HG03469 (cell line): ENCODE data around the gene PHC2.

ENCODE experiments used
- ATAC-seq: cut with Tn5 transposase; IDR thresholded peaks from one replicate; pipeline ENCODE4 v1.9.1; 2021; ENCODE audit warnings: mild to moderate bottlenecking, moderate library complexity, moderate number of reproducible peaks; ENCODE audit not compliant: unreplicated experiment

Gene PHC2

DNA sequence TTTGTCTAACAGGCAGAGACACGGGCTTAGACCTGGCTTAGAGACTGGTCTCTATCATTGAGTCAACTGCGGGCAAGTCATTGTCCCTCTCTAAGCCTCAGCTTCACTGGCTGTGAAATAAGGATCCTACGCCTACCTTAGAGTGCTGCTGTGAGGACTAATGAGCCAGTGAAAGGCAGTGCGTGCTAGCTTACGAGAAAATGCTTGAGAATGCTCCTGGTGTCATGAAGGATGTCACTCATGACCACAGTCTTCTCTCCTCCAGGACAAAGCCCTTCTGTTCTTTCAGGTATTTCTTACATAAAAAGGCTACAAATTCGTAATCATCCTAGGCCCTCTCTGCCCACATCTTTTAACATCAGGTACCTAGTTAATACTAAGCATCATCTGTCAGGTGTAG lies 93.5 kb downstream of the PHC2 start:
- no peak for ATAC-seq

DNA sequence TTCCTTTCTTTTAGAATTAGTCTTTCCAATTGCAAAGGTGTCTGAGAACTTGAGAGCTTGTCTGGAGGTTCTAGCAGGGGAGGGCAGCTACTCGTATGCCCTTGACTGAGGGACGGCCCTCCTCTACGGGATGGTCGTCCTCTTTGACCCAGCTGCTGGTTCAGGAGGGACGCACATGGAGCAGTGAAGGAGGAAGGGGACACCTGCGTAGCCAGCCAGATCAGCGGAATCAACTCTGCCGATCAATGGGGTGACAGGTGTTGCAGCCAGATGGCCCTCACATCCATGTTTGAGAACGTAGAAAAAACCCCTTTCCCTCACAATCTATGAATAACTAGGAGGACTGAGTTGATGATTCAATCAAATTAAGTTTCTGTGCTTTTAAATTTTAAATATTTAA lies 94.3 kb downstream of the PHC2 start:
- no peak for ATAC-seq

DNA sequence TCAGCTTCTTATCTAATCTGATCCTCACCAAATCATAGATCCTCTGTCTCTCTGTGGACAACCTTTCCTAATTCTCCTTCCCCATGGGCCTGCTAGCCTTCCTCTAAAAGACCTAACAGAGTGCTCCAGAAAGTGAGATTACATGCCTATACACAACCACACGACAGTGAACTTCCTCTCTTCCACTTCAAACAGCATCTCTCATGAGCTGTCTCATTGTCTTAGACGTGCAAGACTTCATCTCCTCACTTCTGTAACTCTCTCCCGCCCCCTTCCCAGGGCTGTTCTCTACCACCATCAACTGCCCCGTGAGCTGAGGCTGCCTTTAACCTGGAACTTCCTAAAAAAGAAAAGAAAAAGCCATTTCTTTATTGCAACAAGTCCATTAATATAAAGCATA lies 95.9 kb downstream of the PHC2 start:
- ATAC-seq, result no peak

DNA sequence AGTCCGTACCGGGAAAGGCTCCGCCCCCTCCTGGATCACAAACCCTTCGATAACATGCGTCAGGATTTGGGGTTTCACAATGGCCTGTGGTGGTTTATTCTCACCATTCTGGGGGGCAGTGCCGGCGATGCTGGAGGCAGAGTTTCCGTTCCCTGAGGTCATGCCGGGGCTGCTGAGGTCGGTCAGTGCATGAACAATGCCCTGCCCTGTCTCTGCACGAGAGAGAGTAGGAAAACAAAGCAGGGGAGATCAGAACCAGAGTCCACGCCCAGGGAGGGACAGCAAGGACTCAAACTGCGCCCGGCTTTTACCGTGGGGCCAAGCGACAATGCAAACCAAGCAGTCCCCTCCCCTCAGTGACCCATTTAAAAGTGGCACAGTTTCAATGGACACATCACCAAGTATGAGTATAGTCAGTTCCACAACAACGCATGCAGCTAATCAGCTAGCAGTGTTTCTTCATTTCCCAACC lies 96.8 kb downstream of the PHC2 start:
- ATAC-seq, result no peak

DNA sequence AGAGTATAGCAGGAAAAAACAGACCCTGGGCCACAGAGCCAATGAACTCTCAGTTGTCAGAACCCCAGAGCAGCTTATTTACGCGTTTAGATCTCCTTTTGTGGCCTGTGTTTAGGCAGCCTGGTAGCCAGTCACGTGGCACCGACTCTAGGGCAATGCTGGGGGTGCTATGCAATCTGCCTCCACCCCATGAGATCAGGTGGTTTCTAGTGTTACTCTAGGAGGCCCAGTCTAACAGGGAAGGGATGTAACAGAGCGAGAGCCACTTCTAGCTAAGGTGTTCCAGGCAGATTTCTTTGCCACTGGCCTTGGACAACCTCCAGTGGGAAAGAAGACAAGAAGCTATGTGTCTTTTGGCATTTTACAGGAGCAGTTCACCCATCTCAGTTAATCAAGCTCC lies 98.0 kb downstream of the PHC2 start:
- ATAC-seq, result no peak

DNA sequence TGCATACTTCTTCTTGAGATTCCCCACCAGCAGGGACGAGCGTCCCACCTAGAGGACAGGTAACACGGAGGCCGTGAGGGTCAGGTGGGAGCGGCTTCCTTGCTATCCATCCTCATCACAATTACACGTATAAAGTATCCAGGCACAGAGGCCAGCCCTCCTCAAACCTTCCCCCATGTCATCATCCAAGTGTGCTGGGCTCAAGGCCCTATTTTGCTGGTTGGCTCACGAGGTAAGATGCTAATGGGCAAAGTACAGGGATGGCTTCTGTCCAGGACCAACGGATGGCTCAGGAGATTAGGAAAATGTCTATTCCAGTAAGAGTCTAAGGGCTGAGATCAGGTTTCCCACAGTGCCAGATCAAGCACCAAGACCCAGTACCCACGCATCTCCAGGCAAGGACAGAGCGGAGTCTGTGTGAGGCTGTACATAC lies 98.5 kb downstream of the PHC2 start:
- ATAC-seq, result no peak

DNA sequence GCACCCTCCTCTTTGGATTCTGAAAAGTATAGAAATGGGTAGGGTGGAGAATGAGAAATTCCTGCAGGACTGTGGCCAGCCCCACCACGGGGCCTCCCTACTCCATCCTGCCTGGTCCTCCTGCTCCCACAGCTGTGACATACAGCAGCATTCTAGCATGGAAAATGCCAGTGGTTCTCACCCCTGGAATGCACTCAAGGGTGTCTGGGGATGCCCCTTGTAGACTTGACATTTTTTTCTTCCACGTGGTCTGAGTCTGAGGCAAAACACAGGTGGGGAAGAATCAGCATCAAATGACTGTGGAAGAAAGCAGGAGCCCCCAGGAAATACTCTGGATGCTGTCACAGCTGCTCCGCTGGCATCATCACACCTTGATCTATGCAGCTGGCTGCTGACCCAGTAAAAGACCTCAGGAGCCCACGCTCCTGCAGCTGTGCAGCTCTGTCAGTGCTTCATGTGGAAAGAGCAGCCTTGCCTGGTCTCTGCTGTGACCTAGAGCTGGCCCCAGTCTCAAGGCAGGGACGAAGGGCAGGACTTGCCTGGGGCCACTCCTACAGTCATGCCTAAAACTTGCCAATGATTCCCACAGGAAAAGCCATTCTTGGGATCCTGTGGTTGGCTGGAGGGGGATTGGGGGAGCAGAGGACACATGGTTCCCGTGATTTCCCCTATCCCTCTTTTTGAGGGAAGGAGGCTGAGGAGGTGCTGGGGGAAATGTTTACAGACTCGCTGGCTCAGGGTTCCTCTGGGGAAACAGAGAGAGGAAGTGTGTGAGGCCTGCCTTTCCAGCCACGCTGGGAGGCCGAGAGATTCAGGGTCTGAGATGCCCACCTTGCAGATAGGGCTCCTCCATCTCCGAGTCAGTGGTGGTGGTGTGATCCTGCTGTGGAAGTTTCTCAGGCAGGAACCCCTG lies 99.2 kb downstream of the PHC2 start:
- no peak for ATAC-seq

DNA sequence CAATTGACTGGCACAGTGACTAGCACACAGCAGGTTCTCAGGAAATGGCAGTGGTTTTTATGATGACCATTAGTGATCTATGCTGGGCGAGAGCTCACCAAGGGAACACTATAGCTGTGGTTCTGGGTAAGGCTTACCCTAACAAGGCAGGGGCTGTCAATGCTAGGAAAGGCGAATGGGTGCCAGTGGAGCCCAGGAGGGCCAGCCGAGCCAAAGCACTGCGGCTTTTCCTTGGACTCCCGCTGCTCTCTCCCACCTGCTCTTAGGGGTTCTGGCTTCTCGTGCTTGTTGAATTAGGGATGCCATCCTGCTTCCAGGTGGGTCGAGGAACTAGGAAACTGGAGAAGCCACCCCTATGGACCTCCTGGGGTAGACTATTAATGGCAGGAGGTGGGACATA lies 100.0 kb downstream of the PHC2 start:
- ATAC-seq, result no peak

DNA sequence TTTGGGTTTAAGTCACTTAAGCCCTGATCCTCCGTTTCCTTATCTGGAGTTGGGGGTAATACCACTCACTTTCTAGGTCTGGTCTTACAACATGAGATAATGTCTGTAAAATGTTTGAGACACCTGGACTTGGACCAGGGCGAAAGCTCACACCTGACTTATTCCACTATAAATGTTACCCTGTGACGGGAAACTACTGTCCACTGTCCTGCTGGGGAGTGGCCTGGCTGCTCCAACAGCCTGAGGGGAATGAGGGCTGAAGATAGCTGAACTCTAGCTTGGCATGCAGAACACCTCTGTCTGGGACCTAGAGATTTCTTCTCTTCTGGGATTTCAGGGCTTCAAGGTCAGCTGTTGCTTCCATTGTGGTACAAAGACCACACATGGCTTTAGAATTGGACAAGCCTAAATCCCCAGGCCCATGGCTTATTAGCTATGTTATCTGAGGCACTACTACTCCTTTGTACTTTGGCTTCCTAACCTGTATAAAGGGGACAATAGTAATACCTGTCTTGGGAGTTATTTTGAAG lies 100.5 kb downstream of the PHC2 start:
- no peak for ATAC-seq

DNA sequence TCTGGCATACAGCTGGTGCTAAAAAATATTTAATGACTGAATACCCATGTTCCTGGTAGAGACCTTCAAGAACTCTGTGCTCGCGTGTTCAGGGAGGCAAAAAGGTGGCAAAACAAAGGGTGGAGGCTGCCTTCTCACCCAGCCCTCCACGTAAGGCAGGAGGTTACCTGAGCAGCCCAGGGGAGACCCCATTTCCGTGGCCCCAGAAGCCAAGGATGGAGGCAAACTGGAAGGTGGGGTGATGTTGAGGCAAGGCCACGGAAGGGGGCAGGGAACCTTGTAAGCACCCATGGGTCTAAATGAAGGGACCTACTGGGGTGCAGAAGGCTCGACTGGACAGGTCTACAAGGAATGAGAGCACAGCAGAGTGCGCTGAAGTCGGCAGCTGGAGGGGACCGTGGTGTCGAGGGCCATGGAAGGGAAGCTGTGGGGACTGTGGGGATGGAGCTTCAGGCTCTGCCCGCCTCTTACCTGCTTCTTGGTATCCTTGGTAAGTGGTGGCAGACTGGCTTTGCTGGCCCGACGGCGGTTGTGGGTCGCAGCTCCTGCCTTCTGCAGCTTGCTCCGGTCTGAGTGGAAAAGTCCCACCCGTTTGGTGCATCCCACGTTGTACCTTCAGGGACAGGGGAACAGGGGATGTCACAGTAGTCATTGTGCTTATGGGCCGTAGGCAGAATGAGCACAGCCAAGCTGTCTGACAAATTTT lies 101.1 kb downstream of the PHC2 start:
- no peak for ATAC-seq

DNA sequence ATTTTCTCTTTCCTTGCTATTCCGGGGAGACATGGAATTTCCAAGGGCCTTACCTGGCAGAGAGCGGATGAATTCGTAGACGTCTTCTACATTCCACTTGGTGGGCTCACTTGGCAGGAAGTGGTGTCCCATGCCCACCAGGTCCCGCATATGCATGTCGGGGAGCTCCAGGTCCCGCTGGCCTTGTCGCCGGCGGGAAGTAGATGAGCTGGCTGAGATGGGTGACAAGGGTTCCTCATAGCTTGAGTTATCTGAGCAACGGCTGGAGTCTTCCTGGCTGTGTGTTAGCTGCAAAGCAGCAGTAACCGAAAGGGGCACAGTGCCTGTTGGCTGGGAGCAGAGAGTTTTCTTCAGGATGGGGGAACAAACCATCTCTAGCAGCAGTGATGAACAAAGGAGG lies 102.1 kb downstream of the PHC2 start:
- no peak for ATAC-seq

DNA sequence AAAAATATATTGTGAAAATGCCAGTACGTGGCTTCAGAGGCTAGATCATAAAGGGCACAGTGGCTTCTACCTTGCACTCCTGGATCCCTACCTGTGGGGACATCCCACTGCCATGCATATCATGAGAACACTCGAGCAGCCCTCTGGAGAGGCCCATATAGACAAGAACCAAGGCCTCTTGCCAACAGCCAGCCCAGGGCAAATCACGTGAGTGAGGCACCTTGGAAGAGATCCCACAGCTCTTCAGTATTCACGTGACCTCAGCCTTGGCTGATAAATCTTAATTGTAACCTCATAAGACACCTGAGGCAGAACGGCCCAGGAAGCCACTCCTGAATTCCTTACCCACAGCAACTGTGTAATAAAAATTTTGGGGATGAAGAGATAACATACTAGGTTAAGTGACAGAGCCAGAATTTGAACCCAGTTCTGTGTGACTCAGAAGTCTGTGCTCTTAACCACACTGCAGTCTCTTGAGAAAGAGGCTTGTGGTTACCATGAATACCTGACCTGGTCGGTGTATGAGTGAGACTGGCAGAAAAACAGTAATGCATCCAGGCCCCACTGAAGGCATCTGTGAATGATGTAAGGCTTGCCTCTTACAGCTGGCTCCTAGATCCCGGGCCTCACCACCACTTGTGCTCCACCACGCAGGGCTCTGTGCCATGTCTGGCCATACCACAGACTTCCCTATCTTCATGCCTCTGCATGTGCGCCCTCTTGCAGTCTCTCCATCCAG lies 103.1 kb downstream of the PHC2 start:
- no peak for ATAC-seq

DNA sequence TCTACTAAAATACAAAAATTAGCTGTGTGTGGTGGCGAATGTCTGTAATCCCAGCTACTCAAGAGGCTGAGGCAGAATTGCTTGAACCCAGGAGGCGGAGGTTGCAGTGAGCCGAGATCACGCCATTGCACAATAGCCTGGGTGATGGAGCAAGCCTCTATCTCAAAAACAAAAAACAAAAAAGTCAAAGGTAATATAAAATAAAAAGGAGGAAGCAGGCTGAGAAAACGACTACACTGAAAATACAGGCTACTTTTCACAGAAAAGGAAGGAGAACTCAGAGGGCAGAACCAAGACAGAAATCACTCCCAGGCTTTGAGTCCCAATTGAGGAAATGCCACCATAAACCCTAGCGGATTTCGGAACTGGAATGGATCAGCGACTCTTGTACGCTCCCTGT lies 104.1 kb downstream of the PHC2 start:
- ATAC-seq, result no peak

DNA sequence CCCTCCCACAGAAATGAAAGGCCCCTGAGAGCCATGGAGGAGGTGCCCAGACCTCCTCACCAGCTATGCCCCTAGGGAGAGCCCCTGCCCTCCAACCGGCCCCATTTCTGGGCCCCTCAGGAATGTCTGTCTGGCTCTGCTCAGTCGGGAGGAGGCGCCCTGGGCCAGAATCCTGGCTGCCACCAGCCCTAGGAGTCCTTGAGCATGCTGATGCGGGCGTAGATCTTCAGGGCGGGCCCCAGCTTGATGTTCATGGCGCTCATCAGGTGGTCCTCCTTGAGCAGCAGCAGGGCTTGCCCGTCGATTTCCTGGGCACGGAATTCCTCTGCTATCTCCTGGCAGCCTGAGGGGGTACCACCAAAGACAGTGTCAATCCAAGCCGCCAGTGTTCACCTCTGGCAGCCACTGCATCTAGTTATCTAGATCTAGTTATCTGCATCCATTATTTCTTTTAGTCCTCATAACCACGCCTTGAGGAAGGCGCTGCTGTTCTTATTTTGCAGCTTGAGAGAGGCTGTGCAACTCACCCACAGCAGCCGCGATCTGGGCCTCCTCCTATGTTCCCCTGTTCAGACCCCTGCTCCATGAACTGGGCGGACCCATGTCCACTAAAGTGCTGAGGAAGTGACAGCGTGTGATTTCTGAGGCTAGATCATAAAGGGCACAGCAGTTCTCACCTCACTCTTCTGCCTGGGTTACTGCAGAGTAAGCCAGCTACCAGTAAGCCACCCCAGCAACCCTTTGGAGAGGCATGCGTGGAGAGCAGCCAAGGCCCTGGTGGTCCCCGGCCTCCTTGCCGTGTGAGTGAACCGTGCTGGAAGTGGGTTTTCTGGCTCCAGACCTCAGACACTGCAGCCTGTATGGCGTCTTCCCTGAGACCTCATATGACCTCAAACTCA lies 106.0 kb downstream of the PHC2 start:
- ATAC-seq, result no peak

DNA sequence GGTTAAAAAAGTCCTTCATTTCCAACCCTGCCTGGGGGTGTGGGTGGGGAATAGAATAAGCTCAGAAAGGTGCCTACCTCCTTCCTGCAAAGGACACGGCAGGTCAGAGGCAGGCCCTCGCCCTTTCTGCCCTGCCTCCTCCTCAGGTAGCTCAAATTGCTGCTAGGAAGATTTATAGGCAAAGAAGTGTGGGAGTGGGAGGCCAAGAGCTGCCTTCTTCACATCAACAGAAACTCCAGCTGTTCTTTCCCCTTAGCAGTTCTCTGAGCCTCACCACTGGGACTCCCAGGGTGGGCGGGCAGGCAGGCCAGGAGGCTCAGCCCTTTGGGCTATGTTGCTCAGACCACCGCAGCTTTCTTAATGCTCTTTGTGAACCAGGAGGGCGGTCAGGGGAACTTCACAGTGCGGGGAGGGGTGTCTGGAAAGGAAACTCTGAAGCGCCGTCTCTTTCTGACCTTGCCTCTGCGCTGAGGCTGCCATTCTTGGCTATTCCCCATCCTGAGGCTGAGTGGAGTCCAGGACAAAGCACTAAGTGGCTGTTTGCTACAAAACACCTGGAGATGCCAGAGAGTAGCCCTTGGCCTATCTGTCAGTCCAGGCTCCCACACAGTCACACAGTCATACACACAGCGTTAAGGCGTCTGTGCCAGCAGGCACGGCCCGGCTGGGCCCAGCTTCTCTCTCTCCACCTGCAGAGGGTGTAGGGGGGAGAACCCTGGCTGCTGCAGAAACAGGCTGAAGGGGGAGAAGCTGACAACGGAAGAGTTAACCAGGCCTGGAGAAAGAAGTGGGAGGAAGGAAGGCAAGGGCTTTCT lies 107.0 kb downstream of the PHC2 start:
- no peak for ATAC-seq

DNA sequence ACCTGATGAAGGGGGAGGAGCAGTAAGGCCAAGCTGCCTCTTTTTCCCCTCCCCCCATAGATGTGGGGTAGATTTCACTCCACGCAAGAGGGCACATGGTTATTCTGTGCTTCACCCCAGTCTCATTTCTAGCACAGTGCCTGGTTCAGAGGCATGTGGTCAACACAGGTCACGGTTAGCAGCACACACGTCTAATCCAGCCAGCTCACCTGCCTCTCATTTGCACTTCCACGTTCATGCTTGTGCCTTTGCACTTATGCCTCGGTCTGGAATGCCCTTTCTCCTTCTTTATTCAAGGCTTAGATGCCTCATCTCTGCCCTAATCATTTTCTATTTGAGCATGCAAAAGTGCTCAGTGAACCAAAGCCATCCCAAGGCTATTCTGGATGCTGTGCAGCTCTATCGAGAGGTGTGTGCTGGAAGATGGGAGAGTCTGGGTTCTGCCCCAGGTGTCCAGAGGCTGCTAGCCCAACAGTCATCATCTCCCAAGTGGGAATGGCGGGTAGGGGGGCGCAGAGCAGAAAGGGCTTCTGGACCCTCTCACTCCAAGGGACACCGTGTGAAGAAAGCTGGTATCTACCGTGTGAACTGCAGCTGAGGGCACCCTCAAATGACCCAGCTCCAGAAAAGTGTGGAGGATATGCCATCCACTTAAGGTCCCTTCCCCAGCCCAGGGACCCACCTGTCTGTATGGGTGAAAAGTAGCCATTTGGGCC lies 107.9 kb downstream of the PHC2 start:
- ATAC-seq, result no peak

DNA sequence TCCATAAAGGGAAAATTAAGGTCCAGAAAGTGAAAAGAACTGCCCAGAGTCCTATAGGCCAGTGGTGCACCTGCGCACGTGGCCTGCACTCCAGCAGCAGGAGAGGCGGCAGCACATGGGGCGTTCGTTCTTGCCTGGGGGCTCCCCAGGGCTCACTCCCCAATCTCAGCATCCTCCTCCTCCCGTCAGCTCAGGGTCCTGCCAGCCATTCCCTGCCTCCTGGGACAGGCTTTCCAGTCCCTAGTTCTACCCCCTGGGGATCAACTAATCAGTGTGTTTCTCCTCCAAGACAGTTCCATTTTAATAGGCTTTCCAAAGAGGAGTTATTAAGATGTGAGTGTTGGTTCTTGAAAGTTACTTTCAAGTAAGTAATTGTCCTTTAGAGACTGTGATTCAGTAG lies 108.8 kb downstream of the PHC2 start:
- ATAC-seq, result no peak

DNA sequence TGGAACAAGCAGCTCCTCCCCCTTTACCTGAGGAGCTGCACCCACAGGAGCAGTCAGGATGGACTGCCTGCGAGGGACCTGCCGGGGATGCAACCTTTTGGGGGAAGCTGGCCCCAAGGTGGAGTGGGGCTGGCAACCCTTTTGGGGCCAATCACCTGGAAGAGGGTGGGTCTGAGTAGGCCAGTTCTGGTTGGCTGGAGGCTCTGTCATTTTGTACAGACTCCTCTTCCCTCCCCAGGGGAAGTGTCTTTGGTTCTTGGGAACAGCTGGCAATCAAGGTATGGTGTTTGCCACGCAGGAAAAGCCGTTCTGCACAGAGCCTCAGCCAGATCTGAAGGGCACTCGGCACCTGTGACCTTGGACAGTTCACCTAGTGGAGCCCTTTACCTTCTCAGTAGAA lies 109.7 kb downstream of the PHC2 start:
- ATAC-seq, result no peak
